DMS53 treated with DMSO at 0.1 percent for 48 hours (cell line): Measurements from ENCODE around the gene HDAC4.

ENCODE experiments used
- DNase-seq: peaks from one replicate; lab custom pipeline; 2025; ENCODE audit not compliant: unreplicated experiment; lab: John Stamatoyannopoulos, UW

HDAC4 gene

GRCh38 chr2:239024226-239024625, 376.6 kb downstream of the HDAC4 start:
- no peak for DNase-seq

GRCh38 chr2:239022437-239023260, 378.2 kb downstream of the HDAC4 start:
- no peak for DNase-seq

- no peak for DNase-seq
These were observed 379.0 kb downstream of the HDAC4 start for GRCh38 chr2:239021651-239022436.

- no peak for DNase-seq
These were observed 379.6 kb downstream of the HDAC4 start for GRCh38 chr2:239021224-239021623.

- DNase-seq: no peak
These were observed 380.2 kb downstream of the HDAC4 start for GRCh38 chr2:239020541-239021041.

GRCh38 chr2:239019183-239019581, 381.6 kb downstream of the HDAC4 start:
- DNase-seq: no peak

- no peak for DNase-seq
These were observed 382.3 kb downstream of the HDAC4 start for GRCh38 chr2:239018271-239019182.

- DNase-seq: no peak
These were observed 383.2 kb downstream of the HDAC4 start for GRCh38 chr2:239017491-239018098.

GRCh38 chr2:239015901-239016675, 384.7 kb downstream of the HDAC4 start:
- no peak for DNase-seq

- no peak for DNase-seq
These were observed 385.5 kb downstream of the HDAC4 start for GRCh38 chr2:239015218-239015900.

GRCh38 chr2:239014458-239015217, 386.2 kb downstream of the HDAC4 start:
- no peak for DNase-seq

GRCh38 chr2:239013678-239013976, 387.2 kb downstream of the HDAC4 start:
- no peak for DNase-seq

- DNase-seq: no peak
These were observed 387.7 kb downstream of the HDAC4 start for GRCh38 chr2:239012936-239013677.

GRCh38 chr2:239012228-239012627, 388.6 kb downstream of the HDAC4 start:
- no peak for DNase-seq

- no peak for DNase-seq
These were observed 391.2 kb downstream of the HDAC4 start for GRCh38 chr2:239009589-239009961.

GRCh38 chr2:239008677-239009588, 391.9 kb downstream of the HDAC4 start:
- no peak for DNase-seq

GRCh38 chr2:239008004-239008403, 392.8 kb downstream of the HDAC4 start:
- DNase-seq: no peak
